Measurements from ENCODE around the gene GPR146.

The GPR146 gene

GRCh38 chr7:1011297-1012003 lies 32.9 kb upstream of the GPR146 start:
- no peaks in the 10 kb centered on the region for H3K36me3 ChIP-seq (ENCODE audit: low read length)
- H3K27me3 ChIP-seq (ENCODE audit: low read length), result no peaks in the 10 kb centered on the region
- H2AFZ ChIP-seq (ENCODE audit: low read depth, low read length, severe bottlenecking), result no peak overlapping the region
- no peaks in the 10 kb centered on the region; the same call in 1 of the 2 replicates for H4K20me1 ChIP-seq (ENCODE audit: low read depth, low read length)
- H3K4me3 ChIP-seq (ENCODE audit: insufficient read depth, low read length, poor library complexity, severe bottlenecking), result no peak overlapping the region
- H3K9me3 ChIP-seq (ENCODE audit: insufficient read depth, low read length), result no peaks in the 10 kb centered on the region
- TF ChIP-seq EZH2phosphoT487 (conservative IDR thresholded peaks at IDR 0.05; ENCODE audit: low read length), result no peak
- TF ChIP-seq, protein P1, sequence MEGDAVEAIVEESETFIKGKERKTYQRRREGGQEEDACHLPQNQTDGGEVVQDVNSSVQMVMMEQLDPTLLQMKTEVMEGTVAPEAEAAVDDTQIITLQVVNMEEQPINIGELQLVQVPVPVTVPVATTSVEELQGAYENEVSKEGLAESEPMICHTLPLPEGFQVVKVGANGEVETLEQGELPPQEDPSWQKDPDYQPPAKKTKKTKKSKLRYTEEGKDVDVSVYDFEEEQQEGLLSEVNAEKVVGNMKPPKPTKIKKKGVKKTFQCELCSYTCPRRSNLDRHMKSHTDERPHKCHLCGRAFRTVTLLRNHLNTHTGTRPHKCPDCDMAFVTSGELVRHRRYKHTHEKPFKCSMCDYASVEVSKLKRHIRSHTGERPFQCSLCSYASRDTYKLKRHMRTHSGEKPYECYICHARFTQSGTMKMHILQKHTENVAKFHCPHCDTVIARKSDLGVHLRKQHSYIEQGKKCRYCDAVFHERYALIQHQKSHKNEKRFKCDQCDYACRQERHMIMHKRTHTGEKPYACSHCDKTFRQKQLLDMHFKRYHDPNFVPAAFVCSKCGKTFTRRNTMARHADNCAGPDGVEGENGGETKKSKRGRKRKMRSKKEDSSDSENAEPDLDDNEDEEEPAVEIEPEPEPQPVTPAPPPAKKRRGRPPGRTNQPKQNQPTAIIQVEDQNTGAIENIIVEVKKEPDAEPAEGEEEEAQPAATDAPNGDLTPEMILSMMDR (IDR thresholded peaks at IDR 0.05; ENCODE audit: insufficient read depth, low read length, poor library complexity, severe bottlenecking), result no peak
- H3K79me2 ChIP-seq (ENCODE audit: insufficient read depth, low read length), result no peaks in the 10 kb centered on the region
- no peak overlapping the region for H3K4me2 ChIP-seq (ENCODE audit: low read depth, low read length, poor library complexity, severe bottlenecking)
- H3F3A ChIP-seq (ENCODE audit: insufficient read depth), result no peaks in the 10 kb centered on the region
- no peak overlapping the region for H3K9ac ChIP-seq (ENCODE audit: low read length)
- no peak overlapping the region for H3K27ac ChIP-seq (ENCODE audit: low read depth, low read length)
- H3K9me2 ChIP-seq (replicated peaks; ENCODE audit: insufficient read depth, low read length), result no peaks in the 10 kb centered on the region

- H3K9me3 ChIP-seq (ENCODE audit: insufficient read depth, low read length), result no peaks in the 10 kb centered on the region
- H4K20me1 ChIP-seq (ENCODE audit: low read depth, low read length), result no peaks in the 10 kb centered on the region; the same call in 1 of the 2 replicates
- H3K36me3 ChIP-seq (ENCODE audit: low read length), result no peaks in the 10 kb centered on the region
- H3K9me2 ChIP-seq (replicated peaks; ENCODE audit: insufficient read depth, low read length), result no peaks in the 10 kb centered on the region
- H3K4me2 ChIP-seq (ENCODE audit: low read depth, low read length, poor library complexity, severe bottlenecking), result no peak overlapping the region
- H3K4me3 ChIP-seq (ENCODE audit: insufficient read depth, low read length, poor library complexity, severe bottlenecking), result no peak overlapping the region
- H3K79me2 ChIP-seq (ENCODE audit: insufficient read depth, low read length), result no peaks in the 10 kb centered on the region
- H3K27me3 ChIP-seq (ENCODE audit: low read length), result no peaks in the 10 kb centered on the region
- H3K27ac ChIP-seq (ENCODE audit: low read depth, low read length), result no peak overlapping the region
- TF ChIP-seq, protein P1 (IDR thresholded peaks at IDR 0.05; ENCODE audit: insufficient read depth, low read length, poor library complexity, severe bottlenecking), result no peak
- TF ChIP-seq EZH2phosphoT487 (conservative IDR thresholded peaks at IDR 0.05; ENCODE audit: low read length), result no peak
- H3F3A ChIP-seq (ENCODE audit: insufficient read depth), result no peaks in the 10 kb centered on the region
- no peak overlapping the region for H3K9ac ChIP-seq (ENCODE audit: low read length)
- H2AFZ ChIP-seq (ENCODE audit: low read depth, low read length, severe bottlenecking), result no peak overlapping the region
These were observed 32.2 kb upstream of the GPR146 start for GRCh38 chr7:1012004-1012715.

DNA sequence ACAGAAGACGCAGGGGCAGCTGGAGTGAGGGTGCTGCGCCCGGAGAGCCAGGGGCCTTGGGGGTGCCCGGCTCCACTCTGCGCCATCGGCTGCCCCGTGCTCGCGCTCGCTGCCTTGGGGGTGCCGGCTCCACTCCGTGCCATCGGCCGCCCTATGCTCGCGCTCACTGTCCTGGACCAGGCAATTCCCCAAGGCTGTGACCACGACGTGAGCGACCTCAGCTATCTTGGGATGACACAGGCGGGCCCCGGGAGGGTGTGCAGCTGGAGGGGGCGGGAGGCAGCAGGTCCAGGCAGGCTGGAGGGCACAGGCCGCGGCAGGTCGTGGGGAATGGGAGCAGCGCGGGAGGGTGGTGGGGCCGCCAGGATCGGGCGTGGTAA lies 31.6 kb upstream of the GPR146 start:
- H3K4me3 ChIP-seq (ENCODE audit: insufficient read depth, low read length, poor library complexity, severe bottlenecking), result no peak overlapping the region
- no peak overlapping the region for H3K4me2 ChIP-seq (ENCODE audit: low read depth, low read length, poor library complexity, severe bottlenecking)
- no peaks in the 10 kb centered on the region for H3K79me2 ChIP-seq (ENCODE audit: insufficient read depth, low read length)
- no peaks in the 10 kb centered on the region for H3F3A ChIP-seq (ENCODE audit: insufficient read depth)
- no peak overlapping the region for H3K27ac ChIP-seq (ENCODE audit: low read depth, low read length)
- H3K9me2 ChIP-seq (replicated peaks; ENCODE audit: insufficient read depth, low read length), result no peaks in the 10 kb centered on the region
- H2AFZ ChIP-seq (ENCODE audit: low read depth, low read length, severe bottlenecking), result no peak overlapping the region
- no peak overlapping the region for H3K9ac ChIP-seq (ENCODE audit: low read length)
- H3K36me3 ChIP-seq (ENCODE audit: low read length), result no peaks in the 10 kb centered on the region
- no peaks in the 10 kb centered on the region for H3K9me3 ChIP-seq (ENCODE audit: insufficient read depth, low read length)
- H3K27me3 ChIP-seq (ENCODE audit: low read length), result no peaks in the 10 kb centered on the region
- no peaks in the 10 kb centered on the region; the same call in 1 of the 2 replicates for H4K20me1 ChIP-seq (ENCODE audit: low read depth, low read length)
- TF ChIP-seq, protein P1 (IDR thresholded peaks at IDR 0.05; ENCODE audit: insufficient read depth, low read length, poor library complexity, severe bottlenecking), result no peak
- no peak for TF ChIP-seq EZH2phosphoT487 (conservative IDR thresholded peaks at IDR 0.05; ENCODE audit: low read length)
